WERI-Rb-1 (cell line): ENCODE measurements around the gene LSM14B.
A peak's percentile ranks its signal among the peaks of the same experiment; 100 is the strongest.
"Not testable (repeated sequence)": the region's sequence is repeated elsewhere in the genome, so short reads cannot be mapped to it uniquely, and the experiment has no call there.

Experiments used
- DNase-seq: peaks from one replicate; pipeline ENCODE4 v3.0.0-alpha.2; 2020
- H3K27ac ChIP-seq: fragments of 250-450 bp; sonication (Bioruptor Pico); 2 replicates; pipeline ENCODE4 v1.5.1; 2020; ENCODE audit warnings: mild to moderate bottlenecking, moderate library complexity
- H3K27me3 ChIP-seq: fragments of 250-450 bp; sonication (Bioruptor Pico); 2 replicates; pipeline ENCODE4 v1.5.1; 2021; ENCODE audit warnings: mild to moderate bottlenecking, low read depth, moderate library complexity; ENCODE audit not compliant: insufficient read depth, severe bottlenecking
- H3K36me3 ChIP-seq: fragments of 250-450 bp; sonication (Bioruptor Pico); 2 replicates; pipeline ENCODE4 v1.5.1; 2020; ENCODE audit warnings: mild to moderate bottlenecking, moderate library complexity
- H3K4me3 ChIP-seq: 2 replicates; pipeline ENCODE4 v1.5.1; 2011; ENCODE audit warnings: low read depth, mild to moderate bottlenecking, control low read depth, low read length
- H3K9me3 ChIP-seq: fragments of 250-450 bp; sonication (Bioruptor Pico); 2 replicates; pipeline ENCODE4 v1.5.1; 2021; ENCODE audit warnings: mild to moderate bottlenecking, moderate library complexity; ENCODE audit not compliant: severe bottlenecking
- CTCF ChIP-seq: IDR thresholded peaks from 2 replicates; pipeline ENCODE4 v1.5.1; 2011; ENCODE audit warnings: low read depth, mild to moderate bottlenecking, control low read depth, inconsistent platforms, low read length

LSM14B gene

GRCh38 chr20:62143957-62144825 is 21.9 kb downstream of the LSM14B start:
- H3K27ac ChIP-seq = peak overlapping the region; percentile 54
- peak; percentile 46 for DNase-seq

GRCh38 chr20:62145688-62146018 is 23.4 kb downstream of the LSM14B start:
- DNase-seq = no peak
- H3K9me3 ChIP-seq = no peaks in the 10 kb centered on the region
- H3K36me3 ChIP-seq = peaks cover 29% of the 10 kb centered on the region
- H3K27ac ChIP-seq = no peak overlapping the region
- no peak overlapping the region for H3K4me3 ChIP-seq
- no peak for TF ChIP-seq CTCF
- H3K27me3 ChIP-seq = no peaks in the 10 kb centered on the region

More at GRCh38 chr20:62143957-62144825, 21.9 kb downstream of the LSM14B start:
- Histone ChIP-seq H3K4me3 (peak overlapping the region; percentile 70), H3K36me3 (peaks cover 38% of the 10 kb centered on the region), H3K27me3 (no peaks in the 10 kb centered on the region), H3K9me3 (no peaks in the 10 kb centered on the region)
- TF ChIP-seq CTCF = no peak

GRCh38 chr20:62146019-62146755 is 23.9 kb downstream of the LSM14B start:
- no peak for TF ChIP-seq CTCF
- H3K9me3 ChIP-seq = no peaks in the 10 kb centered on the region
- no peak overlapping the region for H3K4me3 ChIP-seq
- no peak for DNase-seq
- H3K27me3 ChIP-seq = no peaks in the 10 kb centered on the region
- peaks cover 24% of the 10 kb centered on the region for H3K36me3 ChIP-seq
- no peak overlapping the region for H3K27ac ChIP-seq

GRCh38 chr20:62147125-62147524 is 24.9 kb downstream of the LSM14B start:
- H3K27ac ChIP-seq = no peak overlapping the region
- no peak for DNase-seq
- peaks cover 21% of the 10 kb centered on the region for H3K36me3 ChIP-seq
- no peak overlapping the region for H3K4me3 ChIP-seq
- TF ChIP-seq CTCF = no peak
- no peaks in the 10 kb centered on the region for H3K9me3 ChIP-seq
- no peaks in the 10 kb centered on the region for H3K27me3 ChIP-seq

- Histone ChIP-seq H3K9me3 (no peaks in the 10 kb centered on the region), H3K36me3 (peaks cover 23% of the 10 kb centered on the region), H3K27me3 (no peaks in the 10 kb centered on the region), H3K27ac (no peak overlapping the region), H3K4me3 (no peak overlapping the region)
- TF ChIP-seq CTCF = no peak
- DNase-seq = no peak
These were observed 25.3 kb downstream of the LSM14B start for GRCh38 chr20:62147528-62147927.

GRCh38 chr20:62148383-62148782 is 26.1 kb downstream of the LSM14B start:
- not testable (repeated sequence) for H3K27ac ChIP-seq, H3K9me3 ChIP-seq, H3K4me3 ChIP-seq, DNase-seq, H3K27me3 ChIP-seq
- peaks cover 31% of the 10 kb centered on the region for H3K36me3 ChIP-seq
